H7 (cell line): ENCODE data around the gene SORBS2. TPM values are rescaled to one million over a fixed set of nuclear protein-coding genes. Genes with fewer than 3 reads are reported as not detected.
A peak's percentile ranks its signal among the peaks of the same experiment; 100 is the strongest.

Experiments
- DNase-seq: peaks from one replicate; pipeline ENCODE4 v3.0.0; 2012
- H3K27me3 ChIP-seq: 2 replicates; pipeline ENCODE4 v1.6.0; 2011; ENCODE audit warnings: mild to moderate bottlenecking, low read length; ENCODE audit not compliant: control insufficient read depth, insufficient read depth
- H3K36me3 ChIP-seq: replicated peaks from 2 replicates; pipeline ENCODE4 v1.5.1; 2011; ENCODE audit warnings: low read length; ENCODE audit not compliant: control insufficient read depth, insufficient read depth
- H3K4me3 ChIP-seq: 2 replicates; pipeline ENCODE4 v1.5.1; 2011; ENCODE audit warnings: low read depth, mild to moderate bottlenecking, control low read depth, low read length, moderate library complexity; ENCODE audit not compliant: insufficient read depth
- total RNA-seq: library from RNA; depleted of rRNA; stranded (reverse); fragments of >200 nt; shearing (Covaris generic); gene quantifications from 2 replicates; pipeline ENCODE4 v1.2.3, GENCODE V29; 2014

The SORBS2 gene
- total RNA-seq, 1 experiment from 2014 or later = 6.8 TPM

- H3K27me3 ChIP-seq = no peaks in the 10 kb centered on the region
- no peaks in the 10 kb centered on the region for H3K36me3 ChIP-seq
- no peak for DNase-seq
- no peak overlapping the region for H3K4me3 ChIP-seq
Measured at GRCh38 chr4:185599553-185600243, 212.3 kb downstream of the SORBS2 start.

DNA sequence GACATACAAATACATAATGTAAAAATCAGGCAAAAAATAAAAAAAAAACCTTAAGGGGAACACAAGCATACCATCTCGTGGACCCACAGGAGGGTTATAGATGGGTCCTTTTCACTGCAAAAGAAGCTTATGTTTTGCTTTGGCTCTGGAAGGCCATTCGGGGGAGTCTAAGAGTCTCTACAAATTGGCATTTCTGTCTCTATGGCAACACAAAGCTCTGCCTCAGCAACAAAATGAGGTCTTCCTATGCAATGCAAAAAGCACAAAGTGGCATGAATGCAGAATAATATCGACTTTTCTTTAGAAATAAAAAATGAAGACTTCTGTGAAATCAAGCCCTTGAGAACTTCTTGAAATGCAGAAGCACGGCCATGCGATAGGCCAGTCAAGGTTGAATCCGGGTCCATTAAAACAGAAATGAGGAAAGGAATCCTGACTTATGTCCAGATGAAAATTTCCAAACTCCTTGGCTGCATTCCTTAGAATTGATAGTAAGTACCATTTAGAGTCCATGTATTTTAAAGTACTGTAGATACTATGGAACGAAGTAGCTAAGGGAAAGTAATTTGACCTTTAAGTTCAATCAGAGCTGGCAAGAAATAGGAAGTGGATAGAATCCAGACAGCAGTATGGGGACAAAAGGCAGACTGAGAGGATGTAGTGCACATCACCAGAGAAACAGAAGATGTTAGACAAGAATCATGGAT is 213.0 kb downstream of the SORBS2 start:
- Histone ChIP-seq H3K4me3 (no peak overlapping the region), H3K27me3 (no peaks in the 10 kb centered on the region), H3K36me3 (no peaks in the 10 kb centered on the region)
- no peak for DNase-seq

DNA sequence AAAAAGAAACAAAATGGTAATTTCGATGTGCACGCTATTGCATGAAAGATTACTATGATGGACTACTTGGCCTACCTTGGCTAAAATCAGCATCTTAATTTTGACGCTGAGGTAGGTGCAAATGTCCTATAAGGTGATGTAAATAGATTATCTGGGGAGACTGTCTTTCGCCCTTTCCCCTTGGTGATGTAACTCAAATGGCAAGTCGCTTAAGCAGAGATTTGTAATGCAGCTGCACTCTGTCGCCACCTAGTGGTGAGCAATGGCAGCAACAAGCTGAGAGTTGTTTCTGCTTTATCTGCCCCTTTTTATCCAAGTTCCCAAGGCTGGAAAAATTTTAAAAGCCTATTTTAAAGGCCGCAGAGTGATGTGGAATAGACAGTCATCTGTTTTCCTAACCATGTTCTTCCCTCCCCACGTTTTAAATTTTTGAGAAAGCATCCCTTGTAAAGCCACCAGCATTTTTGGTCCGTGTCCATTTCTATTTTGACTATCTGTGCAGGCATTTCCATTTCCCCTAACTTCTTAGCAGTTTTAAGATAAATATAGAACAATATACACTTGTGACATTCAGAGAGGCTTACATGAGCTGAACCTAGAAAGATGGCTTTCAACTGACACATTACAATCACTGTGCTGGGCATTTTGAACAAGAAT is 214.3 kb downstream of the SORBS2 start:
- no peaks in the 10 kb centered on the region for H3K36me3 ChIP-seq
- no peak overlapping the region for H3K4me3 ChIP-seq
- no peaks in the 10 kb centered on the region for H3K27me3 ChIP-seq
- peak; percentile 61 for DNase-seq

DNA sequence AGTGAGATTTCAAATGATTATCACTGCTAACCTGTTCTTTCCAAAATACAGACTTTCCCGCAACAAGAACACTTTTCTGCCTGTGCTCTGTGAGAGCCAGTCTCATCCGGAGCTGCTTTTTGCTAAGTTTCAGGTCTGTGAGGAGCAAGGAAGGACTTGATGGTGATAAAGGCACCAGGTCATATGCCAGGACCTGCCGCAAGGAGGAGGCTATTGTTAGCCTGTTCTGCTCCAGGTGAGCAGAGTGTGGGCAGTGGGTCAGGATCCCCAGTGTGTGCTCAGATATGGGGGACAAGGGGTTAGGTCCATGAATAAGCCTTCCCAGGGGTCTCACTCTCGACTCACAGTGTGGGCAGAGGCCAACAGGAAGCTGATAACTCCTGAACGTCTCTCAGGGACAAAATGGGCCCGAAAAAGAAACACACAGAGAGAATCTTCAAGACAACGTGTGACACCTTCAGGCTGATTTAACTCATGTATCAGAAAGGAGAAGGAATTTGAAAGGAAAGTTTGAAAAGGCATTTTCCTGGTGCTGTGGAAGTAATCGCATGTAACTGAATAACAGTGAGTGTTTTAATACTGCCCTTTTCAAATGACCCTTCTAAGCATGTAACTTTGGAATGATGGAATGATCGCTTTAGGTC is 219.0 kb downstream of the SORBS2 start:
- H3K36me3 ChIP-seq = no peaks in the 10 kb centered on the region
- no peak overlapping the region for H3K4me3 ChIP-seq
- DNase-seq = no peak
- peaks cover 4% of the 10 kb centered on the region; the same call in 1 of the 2 replicates for H3K27me3 ChIP-seq

DNA sequence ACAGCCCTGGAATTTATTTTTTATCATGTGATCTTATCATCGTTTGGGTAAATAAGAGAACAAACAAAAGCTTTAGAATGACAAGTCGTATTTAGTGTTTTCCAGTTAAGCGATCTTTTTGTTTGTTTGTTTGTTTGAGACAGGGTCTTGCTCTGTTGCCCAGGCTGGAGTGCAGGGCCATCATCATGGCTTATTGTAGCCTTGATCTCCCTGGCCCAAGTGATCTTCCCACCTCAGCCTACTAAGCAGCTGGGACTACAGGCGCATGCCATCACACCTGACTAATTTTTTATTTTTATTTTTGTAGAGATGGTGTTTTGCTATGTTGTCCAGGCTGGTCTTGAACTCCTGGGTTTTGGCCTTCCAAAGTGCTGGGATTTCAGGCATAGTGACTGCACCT is 219.6 kb downstream of the SORBS2 start:
- H3K4me3 ChIP-seq = no peak overlapping the region

DNA sequence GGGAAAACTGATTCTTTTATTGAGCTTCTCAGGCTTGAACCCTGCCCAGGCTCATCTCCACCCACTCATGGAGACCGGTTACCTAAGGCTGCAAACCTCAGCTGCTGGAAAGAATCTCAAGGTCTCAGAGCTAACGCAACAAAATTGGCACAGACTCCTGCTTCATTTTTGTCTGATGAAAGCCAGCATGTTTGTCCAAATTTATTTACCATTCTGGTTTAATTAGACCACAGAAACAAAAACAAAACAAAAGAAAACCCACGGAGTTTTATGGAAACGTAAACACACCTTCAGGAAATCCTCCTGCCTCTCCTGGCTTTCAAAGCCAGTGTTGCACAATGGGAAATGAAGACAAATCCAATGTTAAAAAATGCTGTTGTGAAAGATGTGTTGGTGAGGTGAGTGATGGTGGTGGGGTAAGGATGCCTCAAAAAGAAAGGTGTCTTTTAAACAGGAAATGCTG is 220.3 kb downstream of the SORBS2 start:
- no peak overlapping the region for H3K4me3 ChIP-seq
- no peaks in the 10 kb centered on the region for H3K36me3 ChIP-seq
- no peak for DNase-seq
- peaks cover 9% of the 10 kb centered on the region for H3K27me3 ChIP-seq

More for the DNA sequence above, 219.6 kb downstream of the SORBS2 start:
- no peak for DNase-seq
- peaks cover 9% of the 10 kb centered on the region for H3K27me3 ChIP-seq
- H3K36me3 ChIP-seq = no peaks in the 10 kb centered on the region

DNA sequence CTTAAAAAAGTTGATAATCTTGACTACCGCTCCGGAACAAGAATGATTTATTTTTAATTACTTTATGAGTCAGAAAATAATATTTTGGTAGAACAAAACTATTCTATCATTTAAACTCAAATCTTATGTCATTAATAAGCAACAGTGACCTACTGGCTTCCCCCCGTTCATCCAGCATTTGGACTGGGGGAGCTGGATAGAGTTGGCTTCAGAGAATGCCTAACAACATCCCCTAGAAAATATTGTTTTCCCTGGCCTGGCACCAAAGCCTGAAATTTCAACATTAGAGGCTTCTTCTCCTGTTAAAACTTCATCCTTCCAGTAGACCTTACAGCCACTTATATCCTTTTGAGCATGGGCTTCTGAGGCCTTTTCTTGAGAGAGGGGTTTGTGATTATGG is 221.0 kb downstream of the SORBS2 start:
- no peak overlapping the region for H3K4me3 ChIP-seq
- no peak for DNase-seq
- peaks cover 9% of the 10 kb centered on the region for H3K27me3 ChIP-seq
- H3K36me3 ChIP-seq = no peaks in the 10 kb centered on the region

GRCh38 chr4:185589067-185589836 is 222.7 kb downstream of the SORBS2 start:
- H3K27me3 ChIP-seq = peaks cover 9% of the 10 kb centered on the region
- H3K36me3 ChIP-seq = no peaks in the 10 kb centered on the region
- H3K4me3 ChIP-seq = no peak overlapping the region
- DNase-seq = no peak

DNA sequence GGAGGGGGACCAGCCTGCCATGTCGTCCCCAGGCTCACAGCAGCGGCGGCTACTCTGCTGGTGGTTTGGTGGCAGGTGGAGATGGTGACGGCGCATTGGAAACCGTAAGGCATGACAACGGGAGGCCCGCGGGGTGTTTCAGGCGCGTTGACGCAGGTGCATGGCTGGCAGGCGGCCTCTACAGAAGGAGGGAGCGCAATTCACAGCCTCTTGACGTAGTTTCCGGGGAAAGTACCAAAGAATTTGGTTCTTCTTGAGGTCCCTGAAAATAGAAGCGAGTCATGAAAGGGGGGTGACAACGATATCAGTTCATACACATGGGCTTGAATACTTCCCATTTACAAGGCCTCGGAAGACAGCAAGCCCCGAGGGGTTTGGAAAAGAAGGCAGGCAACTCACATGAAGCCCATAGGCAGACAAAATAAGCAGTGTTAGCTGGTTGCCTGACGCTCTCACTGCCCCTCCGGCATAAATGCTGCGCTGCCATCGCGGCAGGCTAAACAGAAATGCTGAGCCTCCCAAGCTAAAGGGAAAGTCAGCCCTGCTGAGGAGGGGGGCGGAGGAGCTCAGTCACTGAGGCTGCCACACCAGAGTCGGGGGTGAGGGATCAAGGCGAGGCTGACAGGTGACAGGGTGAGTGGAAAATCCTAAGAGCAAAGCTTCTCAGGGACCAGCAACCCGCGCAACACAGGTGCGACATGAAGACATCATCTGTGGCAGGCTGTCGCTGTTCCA is 224.4 kb downstream of the SORBS2 start:
- H3K4me3 ChIP-seq = peak overlapping the region; percentile 14; the same call in 1 of the 2 replicates

DNA sequence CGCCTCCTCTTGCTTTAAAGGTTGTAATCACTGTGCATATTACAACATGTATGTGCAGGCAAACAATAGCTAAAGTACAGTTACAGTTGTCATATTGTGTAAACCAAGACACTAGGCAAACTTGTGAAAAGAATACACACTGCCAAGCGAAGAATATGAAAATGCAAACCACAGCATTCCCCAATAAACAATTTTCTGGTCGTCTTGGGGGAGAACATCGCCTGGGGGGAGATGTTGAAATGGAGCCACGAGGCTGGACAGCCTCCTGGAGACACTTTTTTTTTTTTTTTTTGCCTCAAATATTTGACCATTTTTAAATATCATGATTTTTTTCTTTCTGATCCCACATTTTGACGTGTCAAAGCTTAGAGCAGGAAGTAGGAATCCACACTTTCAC is 225.0 kb downstream of the SORBS2 start:
- DNase-seq = no peak
- H3K4me3 ChIP-seq = no peak overlapping the region
- H3K36me3 ChIP-seq = no peaks in the 10 kb centered on the region
- peaks cover 9% of the 10 kb centered on the region for H3K27me3 ChIP-seq

More for the DNA sequence above, 224.4 kb downstream of the SORBS2 start:
- peak; percentile 71 for DNase-seq
- Histone ChIP-seq H3K36me3 (no peaks in the 10 kb centered on the region), H3K27me3 (peaks cover 9% of the 10 kb centered on the region)

GRCh38 chr4:185585211-185585610 is 226.8 kb downstream of the SORBS2 start:
- DNase-seq = no peak
- Histone ChIP-seq H3K27me3 (peaks cover 9% of the 10 kb centered on the region), H3K36me3 (no peaks in the 10 kb centered on the region), H3K4me3 (no peak overlapping the region)

DNA sequence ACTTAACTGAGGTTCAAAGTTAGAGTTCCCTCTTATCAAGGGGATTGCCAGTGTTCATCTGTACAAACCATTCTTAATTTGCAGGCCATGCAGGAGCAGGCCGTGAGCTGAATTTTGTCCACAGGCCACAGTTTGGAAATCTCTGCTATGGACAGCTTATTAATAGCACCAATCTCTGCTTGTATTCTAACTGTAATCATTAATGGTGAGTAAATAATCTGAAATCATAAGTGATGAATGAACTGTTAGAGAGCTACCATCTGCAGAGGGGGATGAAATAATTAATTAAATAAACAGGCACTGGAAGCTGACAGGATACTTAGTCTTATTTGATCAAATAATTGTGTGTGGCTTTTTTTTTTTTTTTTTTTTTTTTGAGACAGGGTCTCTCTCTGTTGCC is 228.2 kb downstream of the SORBS2 start:
- H3K36me3 ChIP-seq = no peaks in the 10 kb centered on the region
- peaks cover 9% of the 10 kb centered on the region for H3K27me3 ChIP-seq
- DNase-seq = no peak
- no peak overlapping the region for H3K4me3 ChIP-seq

- no peaks in the 10 kb centered on the region for H3K36me3 ChIP-seq
- H3K4me3 ChIP-seq = no peak overlapping the region
- no peak for DNase-seq
- peaks cover 3% of the 10 kb centered on the region for H3K27me3 ChIP-seq
Measured at GRCh38 chr4:185582651-185583400, 229.2 kb downstream of the SORBS2 start.
